ENCODE results near the gene APMAP.
A peak's percentile ranks its signal among the peaks of the same experiment; 100 is the strongest.
"Not testable (repeated sequence)": the region's sequence is repeated elsewhere in the genome, so short reads cannot be mapped to it uniquely, and the experiment has no call there.

APMAP gene

GRCh38 chr20:24949756-24950127, 42.8 kb downstream of the APMAP start:
- TF ChIP-seq Cebpa-rat (IDR thresholded peaks at IDR 0.05): no peak
- Histone ChIP-seq H3K36me3 (no peaks in the 10 kb centered on the region), H3K9ac (peak overlapping the region; percentile 80), H3K27ac (peak overlapping the region; percentile 92), H3K4me3 (peak overlapping the region; percentile 72), H3K4me2 (peak overlapping the region; percentile 97), H4K20me1 (no peaks in the 10 kb centered on the region), H3K4me1 (peaks cover 62% of the 10 kb centered on the region), H3K27me3 (no peaks in the 10 kb centered on the region), H3K9me3 (peaks cover 33% of the 10 kb centered on the region)

- peaks cover 37% of the 10 kb centered on the region for H3K9me3 ChIP-seq
- peak within 1 kb of the TSS; percentile 97 for H3K4me2 ChIP-seq
- H3K9ac ChIP-seq: peak within 1 kb of the TSS; percentile 80
- peak within 1 kb of the TSS; percentile 72 for H3K4me3 ChIP-seq
- no peaks in the 10 kb centered on the region for H3K27me3 ChIP-seq
- peaks cover 56% of the 10 kb centered on the region for H3K4me1 ChIP-seq
- H3K27ac ChIP-seq: peak within 1 kb of the TSS; percentile 92
- TF ChIP-seq Cebpa-rat (IDR thresholded peaks at IDR 0.05): peak; percentile 45; the same call in 1 of the 2 replicates
- no peaks in the 10 kb centered on the region for H4K20me1 ChIP-seq
- no peaks in the 10 kb centered on the region for H3K36me3 ChIP-seq
Measured at GRCh38 chr20:24948939-24949679, 43.4 kb downstream of the APMAP start, which contains the start of gene CST7. TSS of gene CST7 (plus strand) at chr20:24949269. CDS start at chr20:24949506, 237 bp downstream.

GRCh38 chr20:24948396-24948938, 44.1 kb downstream of the APMAP start:
- not testable (repeated sequence) for H3K27me3 ChIP-seq, H3K36me3 ChIP-seq, H4K20me1 ChIP-seq, H3K9ac ChIP-seq
- Histone ChIP-seq H3K4me2 (peak overlapping the region; percentile 97), H3K9me3 (peaks cover 43% of the 10 kb centered on the region), H3K4me1 (peaks cover 51% of the 10 kb centered on the region), H3K4me3 (peak overlapping the region; percentile 72; the same call in 1 of the 2 replicates), H3K27ac (peak overlapping the region; percentile 92)

- H4K20me1 ChIP-seq, H3K9ac ChIP-seq, H3K27ac ChIP-seq, H3K4me2 ChIP-seq, H3K36me3 ChIP-seq, H3K4me3 ChIP-seq, H3K27me3 ChIP-seq: not testable (repeated sequence)
- Histone ChIP-seq H3K9me3 (peaks cover 63% of the 10 kb centered on the region), H3K4me1 (peaks cover 41% of the 10 kb centered on the region)
Measured at GRCh38 chr20:24946376-24946775, 46.2 kb downstream of the APMAP start.

- TF ChIP-seq Cebpa-rat (IDR thresholded peaks at IDR 0.05): no peak
- Histone ChIP-seq H3K27me3 (no peaks in the 10 kb centered on the region), H4K20me1 (no peaks in the 10 kb centered on the region), H3K36me3 (no peaks in the 10 kb centered on the region), H3K9me3 (peaks cover 87% of the 10 kb centered on the region), H3K9ac (no peak overlapping the region), H3K4me3 (no peak overlapping the region), H3K27ac (no peak overlapping the region; the same call in 1 of the 2 replicates), H3K4me2 (0 out of 2 replicates have a peak overlapping the region, but pooled peaks have one; percentile 21), H3K4me1 (peaks cover 16% of the 10 kb centered on the region)
Measured at GRCh38 chr20:24943731-24944130, 48.8 kb downstream of the APMAP start.

- Histone ChIP-seq H3K27ac (peak overlapping the region; percentile 26; the same call in 1 of the 2 replicates), H3K27me3 (no peaks in the 10 kb centered on the region), H3K4me3 (no peak overlapping the region), H3K4me1 (peaks cover 13% of the 10 kb centered on the region), H3K36me3 (no peaks in the 10 kb centered on the region), H3K9ac (no peak overlapping the region), H3K9me3 (peaks cover 87% of the 10 kb centered on the region), H4K20me1 (no peaks in the 10 kb centered on the region), H3K4me2 (peak overlapping the region; percentile 21)
- no peak for TF ChIP-seq Cebpa-rat (IDR thresholded peaks at IDR 0.05)
Measured at GRCh38 chr20:24943196-24943595, 49.4 kb downstream of the APMAP start.

- H3K4me2 ChIP-seq: peak overlapping the region; percentile 21
- H3K9ac ChIP-seq: no peak overlapping the region
- H3K36me3 ChIP-seq: no peaks in the 10 kb centered on the region
- TF ChIP-seq Cebpa-rat (IDR thresholded peaks at IDR 0.05): no peak
- no peak overlapping the region for H3K4me3 ChIP-seq
- H3K9me3 ChIP-seq: peaks cover 83% of the 10 kb centered on the region
- no peaks in the 10 kb centered on the region for H4K20me1 ChIP-seq
- peaks cover 13% of the 10 kb centered on the region for H3K4me1 ChIP-seq
- peak overlapping the region; percentile 26; the same call in 1 of the 2 replicates for H3K27ac ChIP-seq
- no peaks in the 10 kb centered on the region for H3K27me3 ChIP-seq
Measured at GRCh38 chr20:24942679-24943078, 49.9 kb downstream of the APMAP start.

- Histone ChIP-seq H3K4me1 (peaks cover 22% of the 10 kb centered on the region), H3K4me2 (no peak overlapping the region), H4K20me1 (no peaks in the 10 kb centered on the region), H3K27ac (no peak overlapping the region), H3K9ac (no peak overlapping the region), H3K9me3 (peaks cover 64% of the 10 kb centered on the region), H3K4me3 (no peak overlapping the region), H3K27me3 (no peaks in the 10 kb centered on the region), H3K36me3 (no peaks in the 10 kb centered on the region)
- TF ChIP-seq Cebpa-rat (IDR thresholded peaks at IDR 0.05): no peak
Measured at GRCh38 chr20:24939036-24939435, 53.5 kb downstream of the APMAP start.

- no peak for TF ChIP-seq Cebpa-rat (IDR thresholded peaks at IDR 0.05)
- Histone ChIP-seq H3K4me2 (no peak overlapping the region), H3K27ac (no peak overlapping the region), H4K20me1 (no peaks in the 10 kb centered on the region), H3K36me3 (no peaks in the 10 kb centered on the region), H3K4me1 (peaks cover 26% of the 10 kb centered on the region), H3K9me3 (peaks cover 61% of the 10 kb centered on the region), H3K27me3 (no peaks in the 10 kb centered on the region), H3K9ac (no peak overlapping the region), H3K4me3 (no peak overlapping the region)
Measured at GRCh38 chr20:24938498-24938897, 54.1 kb downstream of the APMAP start.

- peaks cover 63% of the 10 kb centered on the region for H3K9me3 ChIP-seq
- TF ChIP-seq Cebpa-rat (IDR thresholded peaks at IDR 0.05): no peak
- no peak overlapping the region for H3K27ac ChIP-seq
- H3K36me3 ChIP-seq: no peaks in the 10 kb centered on the region
- H3K4me1 ChIP-seq: peaks cover 26% of the 10 kb centered on the region
- no peak overlapping the region for H3K4me2 ChIP-seq
- H3K4me3 ChIP-seq: no peak overlapping the region
- no peak overlapping the region for H3K9ac ChIP-seq
- H4K20me1 ChIP-seq: no peaks in the 10 kb centered on the region
- no peaks in the 10 kb centered on the region for H3K27me3 ChIP-seq
Measured at GRCh38 chr20:24937579-24937978, 55.0 kb downstream of the APMAP start.

Data from BLaER1 (cell line).